ENCODE results near the gene MLPH. TPM values are rescaled to one million over a fixed set of nuclear protein-coding genes. Genes with fewer than 3 reads are reported as not detected.

The MLPH gene
- total RNA-seq, 2 experiments from 2014 or later, result 0.39 TPM; not detected in 1

DNA sequence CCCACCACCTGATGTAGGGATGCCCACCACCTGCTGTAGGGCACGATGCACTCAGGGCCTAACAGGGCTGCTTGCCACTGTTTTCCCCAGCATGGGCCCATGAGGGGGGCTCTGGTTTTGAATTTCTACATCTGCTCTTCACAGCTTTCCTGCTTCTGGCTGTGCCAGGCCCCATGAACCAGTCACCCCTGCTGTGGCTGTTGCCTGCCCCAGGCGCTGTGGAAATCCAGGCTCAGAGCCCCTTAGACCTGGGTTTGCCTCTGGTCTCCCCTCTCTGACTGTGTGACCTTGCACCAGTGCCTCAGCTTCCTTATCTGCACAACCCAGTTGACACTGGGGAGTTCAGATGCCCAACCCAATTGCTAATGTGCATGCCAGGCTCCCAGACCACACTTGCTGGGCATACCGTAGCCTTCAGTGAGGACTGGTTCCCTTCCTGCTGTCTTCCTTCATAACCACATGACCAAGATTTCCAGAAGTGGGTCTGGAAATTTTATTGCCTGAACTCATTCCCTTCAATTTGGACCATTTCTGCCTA, 6.0 kb upstream of the MLPH start:
- H3K4me1 Mint-ChIP-seq (ENCODE audit: low read depth), result peaks cover 2% of the 10 kb centered on the region
- Histone ChIP-seq H3K9me3 (ENCODE audit: control insufficient read depth in 1 of 2, insufficient read depth in 1 of 2, low read length in 2 of 2) (no peaks in the 10 kb centered on the region), H3K27me3 (ENCODE audit: control insufficient read depth in 1 of 2, insufficient read depth in 2 of 2, low read length in 2 of 2) (peaks cover 8 to 16% of the 10 kb centered on the region in 2 experiments), H3K4me1 (ENCODE audit: insufficient read depth, low read length) (peaks cover 1% of the 10 kb centered on the region), H3K27ac (ENCODE audit: low read depth in 1 of 2, low read length in 2 of 2) (no peak overlapping the region), H3K4me3 (ENCODE audit: low read length) (no peak overlapping the region), H3K36me3 (ENCODE audit: insufficient read depth, low read length) (no peaks in the 10 kb centered on the region)
- TF ChIP-seq CTCF (IDR thresholded peaks at IDR 0.05), result no peak
- DNase-seq, result no peak
- H3K4me3 Mint-ChIP-seq, result no peak overlapping the region
- no peak overlapping the region for H3K27ac Mint-ChIP-seq
- no peaks in the 10 kb centered on the region for H3K36me3 Mint-ChIP-seq (ENCODE audit: low read depth)
- no peaks in the 10 kb centered on the region for H3K9me3 Mint-ChIP-seq
- no peak for ATAC-seq (ENCODE audit: poor library complexity)
- ChIA-PET POLR2A (no interaction called here), CTCF (interaction anchor here (1.9 kb wide), 1 partner anchor 59 kb away, joined by 5 read pairs; no protein-coding TSS in a partner anchor)
- peaks cover 50% of the 10 kb centered on the region for H3K27me3 Mint-ChIP-seq
- intact Hi-C loops (cut with DNase I, micrococcal nuclease), result no loop called here

DNA sequence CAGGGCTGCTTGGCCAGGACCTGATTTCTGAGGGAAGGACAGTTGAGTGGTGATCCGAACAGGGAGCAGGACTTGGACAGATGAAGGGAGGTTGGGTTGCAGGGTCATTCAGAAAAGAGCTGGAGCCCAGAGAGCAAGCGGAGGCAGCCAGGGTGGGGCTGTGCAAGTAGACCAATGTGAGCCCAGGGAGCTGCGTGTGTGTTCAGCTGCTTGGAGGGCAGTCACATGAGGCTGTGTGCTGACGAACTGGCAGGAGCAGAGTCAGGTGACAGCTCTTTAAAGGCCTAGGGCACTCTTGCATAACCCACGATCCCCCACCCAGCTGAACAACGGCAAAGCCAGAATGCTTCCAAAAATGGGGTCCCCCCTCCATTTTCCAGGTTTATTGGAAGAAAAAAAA, 4.6 kb upstream of the MLPH start:
- H3K4me3 Mint-ChIP-seq, result no peak overlapping the region
- peaks cover 4% of the 10 kb centered on the region for H3K4me1 ChIP-seq (ENCODE audit: insufficient read depth, low read length)
- H3K4me3 ChIP-seq (ENCODE audit: low read length), result no peak overlapping the region
- H3K27ac ChIP-seq (ENCODE audit: low read depth in 1 of 2, low read length in 2 of 2), result no peak overlapping the region
- no peak overlapping the region for H3K27ac Mint-ChIP-seq
- no peaks in the 10 kb centered on the region for H3K4me1 Mint-ChIP-seq (ENCODE audit: low read depth)
- H3K27me3 ChIP-seq (ENCODE audit: control insufficient read depth in 1 of 2, insufficient read depth in 2 of 2, low read length in 2 of 2), result peaks cover 21 to 23% of the 10 kb centered on the region in 2 experiments
- intact Hi-C loops (cut with DNase I, micrococcal nuclease), result no loop called here
- peaks cover 0 to 13% of the 10 kb centered on the region in 2 experiments for H3K9me3 ChIP-seq (ENCODE audit: control insufficient read depth in 1 of 2, insufficient read depth in 1 of 2, low read length in 2 of 2)
- H3K9me3 Mint-ChIP-seq, result no peaks in the 10 kb centered on the region
- peaks cover 46% of the 10 kb centered on the region for H3K27me3 Mint-ChIP-seq
- ChIA-PET CTCF (no interaction called here), POLR2A (interaction anchor here (1.3 kb wide), 1 partner anchor 61 kb away, joined by 3 read pairs; no protein-coding TSS in a partner anchor)
- no peak for TF ChIP-seq CTCF (IDR thresholded peaks at IDR 0.05)
- no peak for ATAC-seq (ENCODE audit: poor library complexity)
- no peaks in the 10 kb centered on the region for H3K36me3 Mint-ChIP-seq (ENCODE audit: low read depth)
- H3K36me3 ChIP-seq (ENCODE audit: insufficient read depth, low read length), result no peaks in the 10 kb centered on the region
- DNase-seq, result peak in 1 of 14 experiments; percentile 32

DNA sequence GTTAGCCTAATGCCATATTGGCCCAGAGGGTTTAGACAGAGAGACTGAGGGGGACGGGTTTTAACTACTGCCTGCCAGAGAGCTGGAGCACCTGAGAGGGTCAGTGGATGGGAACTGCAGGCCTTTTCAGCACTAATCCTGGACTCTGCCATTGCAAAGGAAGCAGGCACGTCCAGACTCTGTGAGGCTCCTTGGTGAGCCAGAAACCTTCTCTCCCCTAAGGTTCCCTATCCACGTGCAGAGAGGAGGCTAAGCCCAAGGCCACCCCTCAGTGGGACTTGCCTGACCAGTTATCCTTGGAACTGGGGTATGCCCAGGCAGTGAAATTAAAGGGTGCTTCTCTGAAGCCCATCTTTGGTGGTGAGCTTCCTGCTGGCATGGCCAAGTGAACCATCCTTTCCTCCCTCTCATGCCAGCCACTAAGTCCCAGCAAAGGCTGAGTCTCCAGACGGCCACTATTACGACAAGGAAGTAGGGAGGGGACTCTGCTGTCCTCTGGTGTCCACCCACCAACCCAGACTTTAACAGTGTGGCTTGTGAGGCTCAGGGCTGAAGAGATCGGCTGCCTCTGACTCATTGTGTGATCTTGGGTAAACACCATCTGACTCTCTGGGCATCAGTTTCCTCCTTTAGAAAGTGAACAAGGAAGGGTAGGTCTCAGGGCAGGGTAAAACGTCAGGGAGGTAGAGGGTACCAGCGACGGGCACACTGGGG, 3.9 kb upstream of the MLPH start:
- Mint-ChIP-seq H3K27me3 (peaks cover 47% of the 10 kb centered on the region), H3K27ac (no peak overlapping the region), H3K9me3 (no peaks in the 10 kb centered on the region), H3K4me3 (no peak overlapping the region), H3K4me1 (ENCODE audit: low read depth) (peaks cover 3% of the 10 kb centered on the region), H3K36me3 (ENCODE audit: low read depth) (no peaks in the 10 kb centered on the region)
- H3K36me3 ChIP-seq (ENCODE audit: insufficient read depth, low read length), result no peaks in the 10 kb centered on the region
- POLR2A ChIA-PET, result interaction anchor here (1.3 kb wide), 1 partner anchor 62 kb away, joined by 3 read pairs; no protein-coding TSS in a partner anchor
- H3K9me3 ChIP-seq (ENCODE audit: control insufficient read depth in 1 of 2, insufficient read depth in 1 of 2, low read length in 2 of 2), result peaks cover 0 to 13% of the 10 kb centered on the region in 2 experiments
- no peak for TF ChIP-seq CTCF (IDR thresholded peaks at IDR 0.05)
- no peak overlapping the region for H3K4me3 ChIP-seq (ENCODE audit: low read length)
- CTCF ChIA-PET, result no interaction called here
- H3K27ac ChIP-seq (ENCODE audit: low read depth in 1 of 2, low read length in 2 of 2), result no peak overlapping the region
- DNase-seq (no peak), ATAC-seq (ENCODE audit: poor library complexity) (no peak)
- peaks cover 4% of the 10 kb centered on the region for H3K4me1 ChIP-seq (ENCODE audit: insufficient read depth, low read length)
- intact Hi-C loops (cut with DNase I, micrococcal nuclease), result no loop called here
- H3K27me3 ChIP-seq (ENCODE audit: control insufficient read depth in 1 of 2, insufficient read depth in 2 of 2, low read length in 2 of 2), result peaks cover 28 to 30% of the 10 kb centered on the region in 2 experiments
